Hepatocyte (in vitro differentiated cells): ENCODE data around the gene DZIP3.

Experiments used
- CTCF ChIP-seq: fragments of 200-600 bp; sonication (generic); IDR thresholded peaks from 2 replicates; pipeline ENCODE4 v1.5.1; 2016; ENCODE audit warnings: antibody characterized with exemption, mild to moderate bottlenecking; ENCODE audit not compliant: poor library complexity
- EZH2 ChIP-seq: fragments of 200-600 bp; sonication (generic); IDR thresholded peaks from 2 replicates; pipeline ENCODE4 v1.6.1; 2016; ENCODE audit warnings: antibody characterized with exemption, mild to moderate bottlenecking, borderline replicate concordance

GRCh38 chr3:108552267-108553159 is 37.0 kb upstream of the DZIP3 start:
- TF ChIP-seq CTCF (peak; percentile 69), EZH2 (no peak)
